HG02970 (cell line): ENCODE results near the gene ATOSB.

Experiments used
- ATAC-seq: cut with Tn5 transposase; IDR thresholded peaks from one replicate; pipeline ENCODE4 v1.9.1; 2021; ENCODE audit warnings: mild to moderate bottlenecking, moderate library complexity, moderate number of reproducible peaks; ENCODE audit not compliant: unreplicated experiment, low FRiP score

The ATOSB gene

GRCh38 chr9:35091536-35091935 lies 24.1 kb downstream of the ATOSB start:
- ATAC-seq, result no peak

GRCh38 chr9:35089434-35089833 lies 26.2 kb downstream of the ATOSB start:
- no peak for ATAC-seq

- no peak for ATAC-seq
These were observed 30.6 kb downstream of the ATOSB start for GRCh38 chr9:35085078-35085477.

- ATAC-seq, result peak; percentile 96
These were observed 36.0 kb downstream of the ATOSB start, which contains the start of gene FANCG for GRCh38 chr9:35079426-35080341. TSS of gene FANCG (minus strand) at chr9:35079942. CDS start at chr9:35079524, 418 bp downstream.

- ATAC-seq, result no peak
These were observed 36.6 kb downstream of the ATOSB start for GRCh38 chr9:35079041-35079425.

- no peak for ATAC-seq
These were observed 37.6 kb downstream of the ATOSB start for GRCh38 chr9:35078066-35078465.

GRCh38 chr9:35076848-35077247 lies 38.8 kb downstream of the ATOSB start:
- ATAC-seq, result no peak

- no peak for ATAC-seq
These were observed 40.3 kb downstream of the ATOSB start for GRCh38 chr9:35075358-35075757.

- no peak for ATAC-seq
These were observed 40.9 kb downstream of the ATOSB start for GRCh38 chr9:35074791-35075190.

GRCh38 chr9:35074141-35074540 lies 41.5 kb downstream of the ATOSB start:
- ATAC-seq, result no peak

GRCh38 chr9:35073279-35073612 lies 42.4 kb downstream of the ATOSB start:
- no peak for ATAC-seq

GRCh38 chr9:35072461-35073278 lies 43.0 kb downstream of the ATOSB start, which contains the start of gene VCP:
TSS of gene VCP (minus strand) at chr9:35072625. CDS start at chr9:35072353, 272 bp downstream.
- ATAC-seq, result peak; percentile 80

- peak; percentile 65 for ATAC-seq
These were observed 43.7 kb downstream of the ATOSB start for GRCh38 chr9:35071814-35072460.

GRCh38 chr9:35070823-35071813 lies 44.5 kb downstream of the ATOSB start:
- ATAC-seq, result no peak

GRCh38 chr9:35069020-35069419 lies 46.6 kb downstream of the ATOSB start:
- ATAC-seq, result no peak

GRCh38 chr9:35067056-35067455 lies 48.6 kb downstream of the ATOSB start:
- no peak for ATAC-seq

GRCh38 chr9:35060548-35061207 lies 55.0 kb downstream of the ATOSB start:
- ATAC-seq, result no peak

GRCh38 chr9:35059438-35059837 lies 56.2 kb downstream of the ATOSB start:
- ATAC-seq, result no peak

GRCh38 chr9:35057271-35057620 lies 58.4 kb downstream of the ATOSB start:
- no peak for ATAC-seq
